Bronchial epithelial cell (primary cell): ENCODE results near the gene MMP10. TPM values are rescaled to one million over a fixed set of nuclear protein-coding genes. Genes with fewer than 3 reads are reported as not detected.

ENCODE experiments used
- DNase-seq: peaks from one replicate; pipeline ENCODE4 v3.0.0-alpha.2; 2010; ENCODE audit warnings: low read depth
- FAIRE-seq: peaks from 2 replicates; lab custom pipeline; 2011; peaks lifted over from hg19 to GRCh38; lab: Jason Lieb, UNC
- H3K27me3 ChIP-seq: 2 replicates; pipeline ENCODE4 v1.5.1; 2011; ENCODE audit warnings: low read length; ENCODE audit not compliant: control insufficient read depth, insufficient read depth
- H3K36me3 ChIP-seq: 2 replicates; pipeline ENCODE4 v1.5.1; 2011; ENCODE audit warnings: low read length; ENCODE audit not compliant: control insufficient read depth, insufficient read depth
- H3K4me3 ChIP-seq: 2 replicates; pipeline ENCODE4 v1.5.1; 2011; ENCODE audit warnings: mild to moderate bottlenecking, low read depth, low read length, control low read depth
- CTCF ChIP-seq: IDR thresholded peaks from 2 replicates; pipeline ENCODE4 v1.5.1; 2011; ENCODE audit warnings: mild to moderate bottlenecking, moderate library complexity, low read length, control low read depth, inconsistent platforms; ENCODE audit not compliant: insufficient read depth, severe bottlenecking
- total RNA-seq: library from RNA; depleted of rRNA; stranded (reverse); fragments of >200 nt; gene quantifications from 2 replicates; pipeline ENCODE4 v1.2.1, GENCODE V29; 2014

The MMP10 gene
- total RNA-seq, 1 donor from 2014 or later = 4.2 TPM

DNA sequence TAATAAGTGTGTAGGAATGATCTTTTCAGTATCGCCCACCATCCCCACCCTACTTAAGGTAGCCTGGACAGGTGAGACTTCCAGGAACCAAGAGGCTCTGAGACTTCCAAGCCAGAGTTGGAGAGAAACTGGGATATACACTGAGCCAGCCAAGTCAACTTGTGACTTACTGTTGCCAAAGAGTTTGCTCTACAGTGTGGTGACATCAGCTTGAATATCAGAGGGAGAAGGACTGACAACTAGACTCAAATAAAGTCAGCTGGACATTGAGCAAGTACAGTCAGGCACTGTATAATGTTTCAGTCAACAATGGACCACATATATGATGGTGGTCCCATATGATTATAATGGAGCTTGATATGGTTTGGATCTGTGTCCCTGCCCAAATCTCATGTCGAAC is 1.2 kb upstream of the MMP10 start:
- Histone ChIP-seq H3K27me3 (no peaks in the 10 kb centered on the region), H3K4me3 (no peak overlapping the region), H3K36me3 (no peaks in the 10 kb centered on the region)
- FAIRE-seq (no peak), DNase-seq (no peak)
- no peak for TF ChIP-seq CTCF

- no peak overlapping the region for H3K4me3 ChIP-seq
- no peaks in the 10 kb centered on the region for H3K27me3 ChIP-seq
- TF ChIP-seq CTCF = no peak
These were observed 4.0 kb downstream of the MMP10 start for GRCh38 chr11:102776454-102776853.

DNA sequence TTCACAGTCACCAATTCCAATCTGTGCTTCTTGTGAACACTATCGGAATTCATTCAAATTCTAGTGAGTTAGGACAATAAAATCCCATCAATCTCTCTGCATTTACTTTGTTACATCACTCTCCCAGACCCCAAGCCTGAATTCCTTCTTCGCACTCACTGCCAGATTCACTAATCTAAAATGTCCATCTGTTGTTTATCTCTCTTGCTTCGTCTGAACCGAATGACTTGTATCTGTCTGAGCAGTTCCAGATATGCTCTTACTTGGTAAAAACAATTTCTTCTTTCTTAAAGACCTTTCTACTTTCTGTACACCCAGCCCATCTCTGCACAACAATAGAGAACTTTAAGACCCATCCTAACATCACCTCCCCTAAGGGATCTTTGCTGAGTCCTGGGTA is 7.0 kb downstream of the MMP10 start:
- Histone ChIP-seq H3K27me3 (no peaks in the 10 kb centered on the region), H3K36me3 (no peaks in the 10 kb centered on the region), H3K4me3 (no peak overlapping the region)
- FAIRE-seq = no peak
- DNase-seq = no peak
- no peak for TF ChIP-seq CTCF

More at GRCh38 chr11:102776454-102776853, 4.0 kb downstream of the MMP10 start:
- peak; percentile 38 for DNase-seq
- H3K36me3 ChIP-seq = no peaks in the 10 kb centered on the region
- peak; percentile 86 for FAIRE-seq

- DNase-seq (no peak), FAIRE-seq (no peak)
- H3K36me3 ChIP-seq = no peaks in the 10 kb centered on the region
- no peak for TF ChIP-seq CTCF
- no peak overlapping the region for H3K4me3 ChIP-seq
- no peaks in the 10 kb centered on the region for H3K27me3 ChIP-seq
These were observed 9.1 kb downstream of the MMP10 start for GRCh38 chr11:102771351-102771750.

- Histone ChIP-seq H3K36me3 (no peaks in the 10 kb centered on the region), H3K4me3 (no peak overlapping the region), H3K27me3 (no peaks in the 10 kb centered on the region)
- FAIRE-seq (no peak), DNase-seq (no peak)
- TF ChIP-seq CTCF = no peak
These were observed 10.2 kb downstream of the MMP10 start for GRCh38 chr11:102770191-102770590.

- H3K4me3 ChIP-seq = no peak overlapping the region
- H3K27me3 ChIP-seq = no peaks in the 10 kb centered on the region
- no peaks in the 10 kb centered on the region for H3K36me3 ChIP-seq
- no peak for TF ChIP-seq CTCF
- DNase-seq (no peak), FAIRE-seq (no peak)
These were observed 12.6 kb downstream of the MMP10 start for GRCh38 chr11:102767800-102768199.
